8988T (cell line): Measurements from ENCODE around the gene TCF19.
"Not testable (repeated sequence)": the region's sequence is repeated elsewhere in the genome, so short reads cannot be mapped to it uniquely, and the experiment has no call there.

Experiments
- DNase-seq: peaks from one replicate; pipeline ENCODE4 v3.0.0; 2011

The TCF19 gene

GRCh38 chr6:31162463-31163165 is 4.2 kb downstream of the TCF19 start:
- DNase-seq, result no peak

DNA sequence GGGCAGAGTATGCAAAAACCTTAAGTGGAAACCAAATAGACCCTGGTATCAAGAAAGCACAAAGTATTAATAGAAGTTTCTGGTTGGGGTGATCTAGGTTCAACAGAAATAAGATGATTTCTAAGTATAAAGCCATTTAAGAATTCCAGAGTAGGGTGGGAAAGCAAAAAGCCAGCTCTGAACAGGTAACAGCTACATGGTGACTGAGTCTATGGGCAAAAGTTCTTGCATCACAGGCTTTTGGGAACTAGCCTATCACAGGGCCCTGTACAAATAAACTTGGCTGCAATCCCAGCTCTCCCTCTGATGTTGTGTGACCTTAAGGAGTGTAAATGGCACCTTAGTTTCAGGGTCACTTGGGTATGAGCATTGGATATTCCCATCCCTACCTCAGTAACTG is 5.5 kb downstream of the TCF19 start:
- no peak for DNase-seq

DNA sequence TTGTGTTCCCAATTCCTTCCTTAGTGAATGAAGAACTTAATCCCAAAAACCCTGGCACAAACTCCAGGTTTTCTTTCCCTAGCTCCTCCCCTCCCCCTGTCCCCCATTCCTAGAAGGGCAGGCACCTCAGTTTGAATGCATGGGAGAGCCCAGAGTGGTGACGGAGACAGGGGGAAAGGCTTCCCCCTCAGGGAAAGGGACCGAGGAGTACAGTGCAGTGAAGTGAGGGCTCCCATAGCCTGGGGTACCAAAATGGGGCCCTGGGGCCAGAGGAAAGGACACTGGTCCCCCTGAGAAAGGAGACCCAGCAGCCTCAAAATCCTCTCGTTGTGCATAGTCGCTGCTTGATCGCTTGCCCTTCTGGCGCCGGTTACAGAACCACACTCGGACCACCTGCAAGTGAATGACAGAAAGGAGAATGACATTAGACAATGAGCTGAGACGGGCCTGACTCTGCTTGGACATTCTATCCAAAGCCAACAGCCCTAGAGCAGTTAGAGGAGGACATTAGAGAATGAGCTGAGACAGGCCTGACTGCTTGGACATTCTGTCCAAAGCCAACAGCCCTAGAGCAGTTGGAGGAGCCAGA is 6.2 kb downstream of the TCF19 start:
- not testable (repeated sequence) for DNase-seq

GRCh38 chr6:31165064-31165832 is 6.9 kb downstream of the TCF19 start:
- not testable (repeated sequence) for DNase-seq

DNA sequence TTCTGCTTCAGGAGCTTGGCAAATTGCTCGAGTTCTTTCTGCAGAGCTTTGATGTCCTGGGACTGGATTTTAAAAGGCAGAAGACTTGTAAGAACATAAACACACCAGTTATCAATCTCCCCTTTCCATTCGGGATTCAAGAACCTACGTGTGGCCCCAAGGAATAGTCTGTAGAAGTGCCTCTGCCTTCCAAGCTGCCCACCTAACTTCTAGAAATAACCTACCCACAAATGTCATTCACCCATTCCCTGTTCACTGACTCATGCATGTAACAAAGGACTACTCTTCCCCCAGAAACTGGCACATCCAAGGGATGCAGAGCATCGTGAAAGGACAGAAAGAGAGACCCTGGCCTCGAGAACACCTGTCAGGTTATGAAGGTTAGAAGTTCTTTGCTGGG is 7.6 kb downstream of the TCF19 start:
- DNase-seq, result no peak

DNA sequence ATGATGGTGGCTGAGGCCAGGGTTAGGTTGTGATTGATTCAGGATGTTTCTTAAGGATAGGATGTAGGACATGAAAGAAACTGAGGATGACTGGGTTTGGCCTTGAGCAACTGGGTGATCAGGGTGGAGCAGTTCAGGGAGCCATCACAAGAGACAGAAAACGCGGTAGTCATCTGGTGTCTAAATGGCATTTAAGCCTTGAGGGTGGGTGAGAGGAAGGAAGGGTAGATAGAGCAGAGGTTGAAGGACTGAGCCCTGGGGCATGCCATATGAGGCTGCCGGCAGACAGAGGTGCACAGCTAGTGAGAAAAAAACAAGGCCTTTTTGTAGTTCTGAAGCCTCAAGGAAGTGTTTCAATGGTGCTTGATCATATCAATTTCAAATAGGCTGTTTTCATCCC is 10.2 kb downstream of the TCF19 start:
- no peak for DNase-seq

GRCh38 chr6:31169123-31169857 is 10.9 kb downstream of the TCF19 start:
- no peak for DNase-seq

DNA sequence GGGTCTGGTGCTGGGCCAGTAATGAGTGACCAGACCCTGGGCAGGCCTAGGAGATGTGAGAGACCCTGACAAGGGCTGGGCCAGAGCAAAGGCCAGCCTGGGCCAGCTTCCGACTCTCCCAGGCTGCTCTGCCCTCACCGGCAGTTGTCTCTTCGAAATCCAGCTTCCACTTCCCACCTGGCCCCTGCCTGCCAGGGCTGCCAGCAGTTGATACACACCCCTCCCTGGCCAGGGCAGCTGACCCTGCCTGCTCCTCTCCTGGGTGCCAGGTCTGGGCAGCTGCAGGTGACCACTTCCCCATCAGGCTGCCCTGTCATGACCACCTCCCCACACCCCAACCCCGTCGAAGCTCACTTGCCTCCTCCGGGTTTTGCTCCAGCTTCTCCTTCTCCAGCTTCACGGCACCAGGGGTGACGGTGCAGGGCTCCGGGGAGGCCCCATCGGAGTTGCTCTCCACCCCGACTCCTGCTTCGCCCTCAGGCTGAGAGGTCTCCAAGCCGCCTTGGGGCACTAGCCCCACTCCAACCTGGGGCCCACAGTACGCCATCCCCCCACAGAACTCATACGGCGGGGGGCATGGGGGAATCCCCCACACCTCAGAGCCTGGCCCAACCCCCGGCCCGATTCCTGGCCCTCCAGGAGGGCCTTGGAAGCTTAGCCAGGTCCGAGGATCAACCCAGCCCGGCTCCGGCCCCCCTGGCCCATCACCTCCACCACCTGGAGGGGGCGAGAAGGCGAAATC is 11.6 kb downstream of the TCF19 start:
- peak; percentile 3 for DNase-seq

DNA sequence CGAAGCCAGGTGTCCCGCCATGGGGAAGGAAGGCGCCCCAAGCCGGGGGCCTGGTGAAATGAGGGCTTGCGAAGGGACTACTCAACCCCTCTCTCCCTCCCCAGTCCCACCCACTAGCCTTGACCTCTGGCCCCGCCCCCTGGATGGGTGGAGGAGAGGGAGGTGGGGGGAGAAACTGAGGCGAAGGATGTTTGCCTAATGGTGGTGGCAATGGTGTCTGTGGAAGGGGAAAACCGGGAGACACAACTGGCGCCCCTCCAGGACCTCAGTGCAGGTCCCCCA is 12.2 kb downstream of the TCF19 start, which contains the start of gene POU5F1:
POU5F1 (minus strand) TSS at position 83 of the 282 bp plus-strand sequence; CDS start at position 21, 62 bp downstream.
- DNase-seq, result peak; percentile 3

DNA sequence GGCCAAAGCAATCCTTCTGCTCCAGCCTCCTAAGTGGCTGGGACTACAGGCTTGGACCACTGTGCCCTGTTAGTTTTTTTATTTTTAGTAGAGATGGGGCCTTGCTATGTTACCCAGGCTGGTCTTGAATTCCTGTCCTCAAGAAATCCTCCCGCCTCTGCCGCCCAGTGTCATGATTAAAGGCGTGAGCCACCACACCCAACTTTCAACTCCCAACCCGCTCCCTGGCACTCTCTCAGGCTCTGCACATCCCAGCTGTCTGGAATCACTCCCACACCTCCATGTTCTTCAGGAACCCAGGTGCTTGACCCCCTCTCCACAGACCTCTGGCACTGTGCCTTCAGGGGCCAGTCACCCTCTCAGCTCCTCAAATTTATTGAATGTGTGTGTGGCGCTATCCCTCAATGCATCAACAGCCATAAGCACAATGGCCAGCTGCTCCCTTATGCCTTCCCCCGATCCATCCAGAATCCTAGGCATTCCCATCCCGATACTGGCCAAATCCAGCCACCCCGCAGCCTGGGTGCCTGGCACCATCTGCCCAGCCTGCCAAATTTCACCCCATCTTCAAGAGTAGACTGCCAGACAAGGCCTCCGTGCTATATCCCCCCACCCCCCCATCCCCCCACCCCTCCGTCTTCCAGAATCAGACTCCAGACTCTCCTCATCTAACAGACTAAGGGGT is 12.7 kb downstream of the TCF19 start:
- DNase-seq, result peak; percentile 4

GRCh38 chr6:31171931-31172905 is 13.8 kb downstream of the TCF19 start:
- peak; percentile 7 for DNase-seq

DNA sequence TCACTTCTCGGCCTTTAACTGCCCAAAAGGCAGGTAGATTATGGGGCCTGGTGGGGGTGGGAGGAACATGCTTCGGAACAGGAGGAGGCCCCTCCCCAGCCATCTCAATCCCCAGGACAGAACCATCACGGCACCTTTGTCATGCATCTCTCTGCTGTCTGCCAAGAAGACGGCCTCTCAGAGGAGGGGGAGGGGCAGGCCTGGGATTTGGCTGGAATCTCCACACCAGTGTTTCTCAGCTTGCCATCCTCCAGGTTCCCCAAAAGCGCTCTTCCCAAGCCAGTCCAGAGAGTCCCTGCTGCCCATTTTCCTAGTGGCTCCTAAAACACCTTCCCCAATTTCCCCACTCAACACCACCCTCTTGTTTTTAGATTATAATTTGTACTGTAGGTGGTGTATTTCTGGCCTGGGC is 14.6 kb downstream of the TCF19 start:
- no peak for DNase-seq

DNA sequence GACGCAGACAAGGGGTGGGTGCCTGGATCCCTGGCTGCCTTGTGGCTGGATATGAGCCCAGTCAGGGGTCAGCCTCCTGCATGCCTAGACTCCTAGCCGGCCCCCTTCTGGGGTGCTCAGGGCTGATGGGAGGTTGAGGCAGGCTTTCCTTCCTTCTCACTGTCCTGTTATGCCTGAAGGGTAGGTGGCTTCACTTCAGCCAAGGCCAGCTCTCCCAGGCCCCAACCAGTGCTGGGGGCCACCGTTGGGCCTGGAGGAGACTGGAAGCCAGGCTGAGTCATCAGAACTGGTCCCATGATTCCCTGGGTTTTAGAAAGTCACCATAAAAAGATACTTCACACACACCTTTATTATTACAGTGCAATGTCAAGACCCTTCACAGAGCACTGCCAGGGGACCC is 15.0 kb downstream of the TCF19 start:
- DNase-seq, result no peak

- no peak for DNase-seq
Measured at GRCh38 chr6:31174378-31174777, 16.0 kb downstream of the TCF19 start.

DNA sequence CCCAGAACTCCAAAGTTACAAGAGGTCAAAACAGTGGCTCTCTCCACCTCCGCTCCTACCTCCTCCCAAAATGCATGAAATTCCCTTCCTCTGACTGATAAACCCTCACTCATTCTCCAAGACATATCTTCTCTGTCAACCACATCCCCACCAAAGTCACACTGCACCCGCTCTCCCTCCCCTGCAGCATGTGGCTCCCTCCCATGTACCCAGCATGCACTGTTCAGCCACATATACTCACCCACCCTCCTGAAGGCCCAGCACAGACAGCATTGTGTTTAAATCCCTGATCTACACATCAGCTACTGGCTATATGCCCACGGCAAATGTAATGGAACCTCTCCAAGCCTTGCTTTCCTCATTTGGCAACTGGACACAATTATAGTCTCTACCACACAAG is 17.6 kb downstream of the TCF19 start:
- DNase-seq, result peak; percentile 59

- DNase-seq, result peak; percentile 2
Measured at GRCh38 chr6:31178143-31179041, 20.0 kb downstream of the TCF19 start.

- no peak for DNase-seq
Measured at GRCh38 chr6:31179042-31179386, 20.6 kb downstream of the TCF19 start.

GRCh38 chr6:31179896-31180295 is 21.5 kb downstream of the TCF19 start:
- no peak for DNase-seq

DNA sequence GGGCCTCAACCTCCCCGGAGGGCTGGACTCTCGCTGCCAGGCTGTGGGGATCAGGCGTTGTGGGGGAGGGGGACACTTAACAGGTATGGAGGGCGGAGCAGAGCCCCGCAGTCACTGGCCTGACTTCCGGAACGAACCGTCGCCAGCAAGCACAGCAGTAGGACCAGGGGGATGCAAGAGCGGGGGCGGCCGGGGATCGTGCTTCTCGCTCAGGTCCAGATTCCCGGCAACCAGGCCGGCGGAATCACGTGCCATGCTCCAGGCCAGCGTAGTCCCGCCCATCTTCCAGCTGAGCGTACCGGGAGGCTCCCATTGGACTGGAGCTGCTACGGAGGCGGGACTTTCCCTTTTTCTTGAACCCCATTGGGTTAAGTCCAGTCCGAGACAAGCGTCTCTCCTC is 22.1 kb downstream of the TCF19 start:
- DNase-seq, result peak; percentile 28

DNA sequence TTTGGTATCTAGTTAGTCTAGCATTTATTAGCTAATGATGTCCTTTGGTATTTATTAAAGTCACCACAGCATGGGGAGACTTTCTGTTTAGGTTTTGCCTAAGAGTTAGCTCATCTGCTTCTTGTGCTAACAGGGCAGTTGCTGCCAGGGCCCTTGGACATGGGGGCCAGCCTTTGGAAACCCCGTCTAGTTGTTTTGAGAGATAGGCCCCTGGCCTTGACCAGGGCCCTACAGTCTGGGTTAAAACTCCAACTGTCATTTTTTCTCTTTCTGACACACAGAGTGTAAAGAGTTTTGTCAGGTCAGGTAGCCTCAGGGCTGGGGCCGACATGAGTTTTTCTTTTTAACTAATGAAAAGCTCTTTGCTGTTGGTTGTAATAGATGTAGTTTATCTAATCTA is 24.9 kb downstream of the TCF19 start:
- DNase-seq, result not testable (repeated sequence)
